Fibroblast of skin of scalp (primary cell): ENCODE results near the gene MAPK13. TPM values are rescaled to one million over a fixed set of nuclear protein-coding genes. Genes with fewer than 3 reads are reported as not detected.
"Not testable (repeated sequence)": the region's sequence is repeated elsewhere in the genome, so short reads cannot be mapped to it uniquely, and the experiment has no call there.

Source experiments
- DNase-seq: peaks from one replicate; pipeline ENCODE4 v3.0.0-alpha.2; 2013
- polyA plus RNA-seq, 2 experiments: library from polyadenylated mRNA; unstranded; fragments of 120-200 nt; gene quantifications; one replicate each; pipeline ENCODE4 v1.2.1, GENCODE V29; 2013; ENCODE audit not compliant: insufficient read length in 2 of 2

MAPK13 gene
- polyA plus RNA-seq (2013, experiment 1 of 2; ENCODE audit: insufficient read length) = 1.5 TPM
- polyA plus RNA-seq (2013, experiment 2 of 2; ENCODE audit: insufficient read length) = 1.5 TPM

DNA sequence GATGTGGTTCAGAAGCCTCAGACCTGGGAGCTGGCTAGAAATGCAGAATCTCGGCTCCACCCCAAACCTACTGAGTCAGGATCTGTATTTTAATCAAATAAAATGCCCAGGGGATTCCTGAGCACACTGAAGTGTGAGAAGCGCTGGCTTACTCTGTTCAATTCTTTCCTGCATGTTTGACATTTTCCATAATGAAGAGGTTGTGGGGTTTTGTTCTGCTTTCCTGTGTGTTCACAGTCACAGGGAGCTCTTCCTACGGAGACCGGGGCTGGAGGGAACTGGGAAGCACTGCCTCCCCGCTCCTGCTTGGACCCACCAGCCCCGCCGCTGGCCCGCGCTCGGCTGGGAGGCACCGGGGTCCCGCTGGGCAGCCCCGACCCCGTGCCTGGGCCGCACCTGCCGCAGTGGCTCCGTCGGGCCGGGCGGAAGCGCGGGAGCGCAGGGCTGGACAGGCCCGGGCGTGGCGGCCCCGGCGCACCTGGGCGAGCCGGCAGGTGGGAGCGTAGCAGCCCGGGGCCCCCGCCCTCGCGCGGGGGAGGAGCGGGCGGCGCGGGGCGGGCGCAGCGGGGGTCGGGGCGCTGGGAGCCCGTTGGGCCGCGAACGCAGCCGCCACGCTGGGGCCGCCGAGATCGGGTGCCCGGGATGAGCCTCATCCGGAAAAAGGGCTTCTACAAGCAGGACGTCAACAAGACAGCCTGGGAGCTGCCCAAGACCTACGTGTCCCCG lies at the start of gene MAPK13:
Gene MAPK13, plus strand, starts transcription at position 573 of the 726 bp plus-strand sequence. Its CDS starts 70 bp downstream, at position 643.
- no peak for DNase-seq

DNA sequence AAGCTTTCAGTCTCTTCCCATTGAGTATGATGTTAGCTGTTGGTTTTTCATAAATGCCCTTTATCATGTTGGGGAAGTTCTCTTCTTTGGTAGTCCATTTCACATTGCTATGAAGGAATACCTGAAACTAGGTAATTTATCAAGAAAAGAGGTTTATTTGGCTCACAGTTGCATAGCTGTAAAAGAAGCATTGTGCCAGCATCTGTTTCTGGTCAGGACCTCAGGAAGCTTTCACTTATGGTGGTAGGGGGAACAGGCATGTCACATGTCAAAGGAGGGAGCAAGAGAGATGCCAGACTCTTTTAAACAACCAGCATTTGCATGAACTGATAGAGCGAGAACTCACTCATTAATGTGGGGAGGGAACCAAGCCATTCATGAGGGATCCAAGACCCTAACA lies 48.0 kb upstream of the MAPK13 start:
- DNase-seq = no peak

DNA sequence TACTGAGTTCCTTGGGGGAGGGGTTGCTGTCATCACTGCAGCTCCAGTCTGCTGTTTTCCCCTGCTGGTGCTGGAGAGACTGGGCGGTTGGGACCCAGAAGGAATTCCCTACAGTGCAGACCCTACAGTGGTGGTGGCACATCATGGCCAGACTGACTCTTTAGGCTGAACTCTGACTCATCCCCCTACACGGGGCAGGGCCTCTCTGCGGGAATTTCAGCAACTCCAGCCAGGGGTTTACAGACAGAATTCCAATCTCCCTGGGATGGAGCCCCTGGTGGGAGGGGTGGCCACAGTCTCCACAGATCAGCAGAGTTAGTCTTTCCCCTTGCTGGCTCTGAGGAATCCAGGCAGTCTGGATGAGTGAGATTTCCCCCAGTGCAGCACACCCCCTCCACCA lies 46.9 kb upstream of the MAPK13 start:
- peak; percentile 65 for DNase-seq

DNA sequence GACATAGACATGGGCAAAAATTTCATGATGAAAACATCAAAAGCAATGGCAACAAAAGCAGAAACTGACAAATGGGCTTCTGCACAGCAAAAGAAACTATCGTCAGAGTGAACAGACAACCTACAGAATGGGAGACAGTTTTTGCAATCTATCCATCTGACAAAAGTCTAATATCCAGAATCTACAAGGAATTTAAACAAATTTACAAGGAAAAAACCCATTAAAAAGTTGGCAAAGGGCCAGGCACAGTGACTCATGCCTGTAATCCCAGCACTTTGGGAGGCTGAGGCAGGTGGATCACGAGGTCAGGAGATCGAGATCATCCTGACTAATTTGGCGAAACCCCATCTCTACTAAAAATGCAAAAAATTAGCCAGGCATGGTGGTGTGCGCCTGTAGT lies 42.1 kb upstream of the MAPK13 start:
- DNase-seq = not testable (repeated sequence)

DNA sequence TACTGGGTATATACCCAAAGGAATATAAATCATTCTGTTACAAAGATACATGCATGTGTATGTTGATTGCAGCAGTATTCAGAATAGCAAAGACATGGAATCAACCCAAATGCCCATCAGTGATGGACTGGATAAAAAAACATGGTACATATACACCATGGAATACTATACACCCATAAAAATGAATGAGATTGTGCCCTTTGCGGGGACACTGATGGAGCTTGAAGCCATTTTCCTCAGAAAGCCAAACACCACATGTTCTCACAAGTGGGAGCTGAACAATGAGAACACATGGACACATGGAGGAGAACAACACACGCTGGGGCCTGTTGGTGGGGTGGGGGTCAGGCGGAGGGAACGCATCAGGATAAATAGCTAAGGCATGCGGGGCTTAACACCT lies 41.3 kb upstream of the MAPK13 start:
- no peak for DNase-seq

DNA sequence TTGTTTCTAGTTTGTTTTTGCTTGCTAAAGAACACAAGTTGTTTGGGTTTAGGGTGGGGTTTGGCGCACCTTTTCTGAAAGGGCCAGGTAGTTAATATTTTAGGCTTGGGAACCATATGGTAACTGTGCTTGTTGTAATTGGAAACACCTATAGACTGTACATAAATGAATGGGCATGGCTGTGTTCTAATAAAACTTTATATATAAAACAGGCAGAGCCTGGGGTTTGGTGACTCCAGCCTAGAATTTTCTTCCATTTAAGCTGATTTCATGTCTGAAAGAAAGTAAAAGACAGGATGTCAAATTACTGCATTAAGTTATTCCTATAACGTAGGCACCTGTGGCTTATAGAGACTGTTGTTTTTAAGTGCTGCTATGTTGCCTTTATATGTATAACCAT lies 36.1 kb upstream of the MAPK13 start:
- DNase-seq = no peak

DNA sequence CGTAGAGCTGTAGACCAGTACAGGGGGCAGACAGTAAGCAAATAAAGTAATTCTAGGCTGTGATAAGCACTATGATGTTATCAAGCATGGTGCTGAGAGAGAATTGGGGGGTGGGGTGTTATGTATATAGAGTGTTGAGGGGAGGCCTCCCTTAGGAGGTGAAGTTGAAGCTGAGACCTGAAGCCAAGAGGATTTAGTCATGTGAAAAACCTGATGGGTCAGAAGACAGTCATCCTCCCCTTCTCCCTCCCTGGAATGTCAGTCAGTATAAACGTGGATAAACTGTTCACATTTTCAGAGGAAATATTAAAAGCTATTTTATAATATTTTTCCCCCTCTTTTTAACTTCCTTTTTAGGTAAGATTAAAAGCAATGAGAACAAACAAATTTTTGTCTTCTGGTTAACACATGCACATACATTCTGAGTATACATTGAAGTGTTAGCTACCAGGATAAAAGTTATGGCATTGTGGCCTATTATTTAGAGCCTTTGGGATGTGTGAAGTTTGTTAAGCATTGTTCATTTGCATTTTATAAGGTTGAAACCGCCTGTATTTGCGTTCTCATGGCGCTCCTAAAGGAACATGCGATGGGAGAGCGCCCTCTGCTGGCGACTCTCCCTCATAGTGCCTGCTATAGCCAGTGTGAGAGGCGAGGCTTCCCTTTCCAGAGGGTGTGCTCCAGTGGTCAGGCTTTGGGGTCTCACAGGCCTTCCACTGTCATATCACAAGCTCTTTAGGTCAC lies 35.4 kb upstream of the MAPK13 start:
- peak; percentile 74 for DNase-seq

DNA sequence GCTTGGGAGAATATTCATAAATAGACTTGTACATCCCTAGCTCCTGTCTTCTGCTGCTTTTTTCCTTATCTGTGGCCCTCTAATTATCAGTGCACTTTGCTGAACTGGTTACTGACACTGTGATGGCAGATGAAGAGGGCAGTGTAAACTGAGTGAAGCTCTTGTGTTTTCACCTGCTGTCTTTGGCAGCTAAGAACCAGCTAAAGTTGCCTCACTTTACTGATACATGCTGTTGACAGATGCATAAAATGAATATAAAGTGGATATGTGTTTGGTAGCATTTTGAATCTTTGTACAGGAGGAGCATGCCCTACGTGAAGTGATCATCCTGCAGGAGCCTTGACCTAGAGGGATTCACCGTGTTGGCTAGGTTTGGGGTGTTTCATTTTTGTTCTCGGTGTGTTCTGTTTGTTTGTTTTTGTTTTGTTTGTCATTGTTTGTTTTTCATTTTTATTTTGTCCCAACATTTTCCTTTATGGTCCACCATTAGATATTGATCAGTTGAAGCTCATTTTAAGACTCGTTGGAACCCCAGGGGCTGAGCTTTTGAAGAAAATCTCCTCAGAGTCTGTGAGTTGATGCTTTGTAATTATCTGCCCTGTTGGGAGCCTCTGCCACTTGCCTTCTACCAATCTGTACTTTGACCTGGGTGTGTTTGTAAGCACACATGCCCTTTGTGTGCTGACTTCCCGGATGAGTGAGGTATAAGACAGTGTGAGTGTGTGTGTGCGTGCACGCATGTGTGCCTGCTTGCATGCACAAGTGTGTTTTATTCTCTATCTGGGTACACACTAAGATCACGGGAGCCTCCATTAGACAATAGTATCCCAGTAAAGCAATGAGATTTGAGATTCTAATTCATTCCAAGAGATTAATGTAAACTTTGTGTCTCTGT lies 34.6 kb upstream of the MAPK13 start:
- DNase-seq = no peak

DNA sequence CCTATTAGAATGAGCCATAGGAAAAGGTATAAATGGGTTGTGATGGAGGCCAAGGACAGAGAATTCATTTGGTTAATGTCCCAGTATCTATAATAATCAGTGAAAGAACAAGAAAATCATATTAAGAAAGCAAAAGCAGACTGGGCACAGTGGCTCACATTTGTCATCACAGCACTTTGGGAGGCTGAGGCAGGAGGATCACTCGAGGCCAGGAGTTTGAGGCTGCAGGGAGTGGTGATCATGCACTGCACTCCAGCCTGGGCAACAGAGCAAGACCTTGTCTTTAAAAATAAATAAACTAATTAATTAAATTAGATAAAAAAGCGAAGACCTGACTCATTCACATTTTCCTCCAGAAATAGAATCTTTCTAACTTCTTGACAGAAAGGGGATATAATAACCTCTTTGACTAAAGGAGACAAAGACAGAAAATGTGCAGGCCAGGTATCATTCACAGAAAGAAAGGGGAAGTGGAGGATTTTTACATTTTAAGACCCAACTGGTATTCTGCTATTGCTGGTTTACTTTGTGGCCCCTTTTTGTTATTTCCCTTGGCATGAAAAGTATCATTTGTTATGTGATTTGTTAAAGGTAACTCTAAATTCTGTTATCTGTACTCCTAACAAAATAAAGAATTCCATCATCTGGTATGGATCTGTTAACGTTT lies 31.9 kb upstream of the MAPK13 start:
- no peak for DNase-seq

DNA sequence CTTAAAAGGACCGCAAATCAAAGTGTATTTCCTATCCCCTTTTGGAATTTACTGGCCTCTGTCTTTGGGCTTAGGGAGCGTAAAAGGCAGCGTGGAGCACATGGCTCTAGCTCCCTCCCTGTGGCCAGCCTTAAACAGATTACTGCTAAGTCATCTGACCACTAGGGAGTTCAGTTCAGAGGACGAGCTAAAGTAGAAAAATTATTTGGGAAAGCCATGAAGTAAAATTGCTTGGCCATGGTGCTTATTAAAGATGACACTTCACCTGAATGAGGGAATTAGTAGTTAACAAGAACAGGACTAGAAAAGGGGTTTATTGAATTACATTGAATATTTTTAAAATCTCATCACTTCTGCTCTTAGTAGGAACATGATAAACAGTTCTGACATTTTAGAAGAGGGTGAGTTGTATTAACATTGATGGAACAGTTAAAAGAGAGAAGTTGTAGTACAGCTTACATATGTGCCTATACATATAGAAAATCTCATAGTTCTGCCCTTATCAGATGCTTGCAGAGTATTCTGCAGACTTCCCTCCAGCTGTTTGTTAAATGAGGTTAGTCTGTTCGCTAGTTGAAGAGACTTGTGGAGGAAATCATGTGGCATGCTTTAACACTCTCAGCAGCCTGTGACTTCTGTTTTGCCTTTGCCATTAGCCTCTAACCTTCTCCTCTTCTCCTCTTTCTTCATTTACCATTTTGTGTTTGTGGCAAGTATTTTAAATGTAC lies 31.2 kb upstream of the MAPK13 start:
- no peak for DNase-seq

DNA sequence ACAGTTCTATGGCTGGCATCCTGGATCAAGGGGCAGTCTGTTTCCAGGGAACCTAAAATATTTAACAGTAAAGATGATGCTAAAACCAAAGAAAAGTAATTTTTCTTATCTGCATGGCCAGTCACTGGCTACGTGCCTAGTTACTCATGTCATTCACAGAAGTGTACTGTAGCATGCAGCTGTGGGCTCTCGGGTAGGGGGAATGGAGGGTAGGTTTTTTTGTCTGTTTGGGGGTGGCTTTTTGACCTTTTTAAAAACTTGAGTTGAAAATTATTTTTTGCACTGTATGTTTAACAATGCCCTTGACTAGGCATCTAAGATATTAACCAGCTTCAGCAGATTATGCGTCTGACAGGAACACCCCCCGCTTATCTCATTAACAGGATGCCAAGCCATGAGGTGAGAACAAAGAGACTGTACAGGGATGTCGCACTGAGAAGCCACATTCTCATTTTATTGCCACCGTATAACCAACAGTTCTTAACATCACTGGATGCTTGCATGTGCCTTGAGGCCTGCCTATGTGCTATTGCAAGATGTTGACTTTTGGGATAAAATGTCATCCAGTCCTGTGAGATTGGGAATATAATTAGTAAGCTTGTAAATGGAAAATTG lies 30.3 kb upstream of the MAPK13 start:
- DNase-seq = no peak

DNA sequence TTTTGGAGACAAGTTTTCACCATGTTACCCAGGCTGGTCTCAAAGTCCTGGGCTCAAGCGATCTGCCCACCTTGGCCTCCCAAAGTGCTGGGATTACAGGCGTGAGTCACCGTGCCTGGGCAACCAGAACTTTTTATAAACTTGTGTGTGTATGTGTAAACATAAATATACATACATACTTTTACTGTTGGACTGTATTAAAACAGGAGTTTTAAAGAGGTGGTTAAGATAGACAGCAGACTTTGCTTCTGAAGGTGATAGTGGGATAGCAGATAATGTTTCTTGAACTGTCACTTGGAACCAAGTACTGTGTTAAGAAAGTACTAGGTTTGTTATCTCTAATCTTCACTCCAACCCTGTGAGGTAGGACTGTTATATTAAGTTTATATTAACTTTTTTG lies 28.6 kb upstream of the MAPK13 start:
- DNase-seq = no peak

DNA sequence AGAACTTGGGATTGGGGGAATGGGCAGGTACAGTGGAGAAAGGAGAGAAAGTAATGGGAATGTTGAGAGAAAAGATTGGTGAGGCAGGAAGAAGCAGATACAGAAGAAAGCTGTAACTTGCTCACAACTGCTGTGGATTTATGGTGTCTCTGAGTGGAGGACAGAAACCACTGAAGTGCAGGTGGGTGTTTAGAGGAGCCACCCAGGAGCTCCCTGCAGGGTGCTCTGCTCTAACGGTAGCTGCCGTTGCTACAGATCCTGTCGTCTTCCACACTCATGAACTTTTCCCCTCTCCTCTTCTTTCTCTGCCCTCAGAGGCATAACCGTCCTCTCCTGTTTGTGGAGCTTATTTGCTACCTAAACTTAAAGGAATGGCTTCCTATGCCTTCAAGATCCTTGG lies 27.5 kb upstream of the MAPK13 start:
- DNase-seq = no peak

DNA sequence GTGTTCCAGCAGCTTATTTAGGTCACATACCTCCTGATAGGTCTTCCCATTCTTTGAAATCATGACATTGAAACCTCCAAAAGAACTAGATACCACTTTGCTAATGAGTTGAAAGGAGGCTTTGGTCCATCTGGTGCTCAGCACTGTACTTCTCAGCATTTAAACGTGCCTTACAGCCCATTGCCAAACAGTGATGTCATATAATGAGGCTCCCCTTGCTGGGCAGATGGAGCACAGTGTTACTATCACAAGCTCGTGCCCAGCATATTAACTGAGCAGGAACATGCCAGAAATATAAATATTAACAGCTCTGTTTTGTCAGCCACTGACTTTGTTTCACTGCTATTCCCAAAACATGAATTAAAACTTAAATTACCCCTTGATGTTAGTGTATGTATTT lies 25.5 kb upstream of the MAPK13 start:
- no peak for DNase-seq

DNA sequence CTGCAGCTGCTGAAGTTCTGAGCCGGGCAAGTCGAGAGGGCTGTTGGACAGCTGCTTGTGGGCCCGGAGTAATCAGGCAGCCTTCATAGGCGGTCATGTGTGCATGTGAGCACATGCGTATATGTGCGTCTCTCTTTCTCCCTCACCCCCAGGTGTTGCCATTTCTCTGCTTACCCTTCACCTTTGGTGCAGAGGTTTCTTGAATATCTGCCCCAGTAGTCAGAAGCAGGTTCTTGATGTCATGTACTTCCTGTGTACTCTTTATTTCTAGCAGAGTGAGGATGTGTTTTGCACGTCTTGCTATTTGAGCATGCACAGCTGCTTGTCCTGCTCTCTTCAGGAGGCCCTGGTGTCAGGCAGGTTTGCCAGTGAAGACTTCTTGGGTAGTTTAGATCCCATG lies 21.2 kb upstream of the MAPK13 start:
- no peak for DNase-seq

DNA sequence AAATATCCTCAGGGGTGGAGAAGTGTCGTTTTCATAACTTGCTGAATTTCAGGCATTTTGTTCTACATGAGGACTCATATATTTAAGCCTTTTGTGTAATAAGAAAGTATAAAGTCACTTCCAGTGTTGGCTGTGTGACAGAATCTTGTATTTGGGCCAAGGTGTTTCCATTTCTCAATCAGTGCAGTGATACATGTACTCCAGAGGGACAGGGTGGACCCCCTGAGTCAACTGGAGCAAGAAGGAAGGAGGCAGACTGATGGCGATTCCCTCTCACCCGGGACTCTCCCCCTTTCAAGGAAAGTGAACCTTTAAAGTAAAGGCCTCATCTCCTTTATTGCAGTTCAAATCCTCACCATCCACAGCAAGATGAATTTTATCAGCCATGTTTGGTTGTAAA lies 20.3 kb upstream of the MAPK13 start:
- DNase-seq = no peak

DNA sequence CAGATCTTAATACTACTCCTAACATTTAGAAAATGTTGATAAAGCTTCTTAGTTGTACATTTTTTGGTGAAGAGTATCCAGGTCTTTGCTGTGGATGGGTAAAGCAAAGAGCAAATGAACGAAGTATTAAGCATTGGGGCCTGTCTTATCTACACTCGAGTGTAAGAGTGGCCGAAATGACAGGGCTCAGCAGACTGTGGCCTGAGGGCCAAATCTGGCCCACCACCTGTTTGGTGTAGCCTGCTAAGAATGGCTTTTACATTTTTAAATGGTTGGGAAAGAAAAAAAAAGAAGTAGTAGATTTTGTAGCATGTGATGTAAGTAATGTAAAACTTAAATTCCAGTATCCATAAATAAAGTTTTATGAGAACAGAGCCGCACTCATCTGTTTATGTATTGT lies 19.4 kb upstream of the MAPK13 start:
- no peak for DNase-seq

DNA sequence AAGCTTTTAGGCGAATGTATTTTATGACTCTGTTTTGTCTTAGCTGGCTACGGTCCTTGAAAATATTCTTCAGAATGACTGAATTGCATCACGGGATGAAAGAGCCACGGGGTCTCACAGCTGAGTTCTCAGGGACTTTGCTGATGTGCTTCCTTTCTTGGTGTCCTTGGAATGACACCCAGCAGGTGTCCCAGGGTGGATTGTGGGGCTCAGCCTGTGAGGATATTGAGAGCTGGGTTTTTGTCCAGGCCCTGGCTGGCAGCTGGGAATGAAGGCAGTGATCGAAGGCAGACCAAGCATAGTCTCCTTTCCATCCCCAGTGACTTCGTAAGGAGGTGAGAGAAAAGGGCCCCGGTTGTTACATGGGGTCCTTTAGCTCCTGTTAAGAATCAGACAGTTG lies 18.8 kb upstream of the MAPK13 start:
- DNase-seq = no peak

DNA sequence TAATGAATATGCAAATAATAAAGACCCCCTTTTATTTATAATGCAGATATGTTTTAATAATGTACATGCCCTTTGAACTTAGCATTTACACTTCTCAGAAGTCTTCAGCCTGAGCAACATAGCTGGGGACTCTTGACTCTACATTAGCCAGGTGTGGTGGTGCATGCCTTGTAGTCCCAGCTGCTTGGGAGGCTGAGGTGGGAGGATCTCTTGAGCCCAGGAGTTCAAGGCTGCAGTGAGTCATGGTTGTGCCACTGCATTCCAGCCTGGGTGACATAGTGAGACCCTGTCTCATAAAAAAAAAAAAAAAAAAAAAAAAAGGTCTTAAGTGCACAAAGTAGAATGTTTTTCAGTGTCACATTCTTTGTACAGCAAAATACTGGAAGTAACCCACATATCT lies 17.3 kb upstream of the MAPK13 start:
- DNase-seq = no peak

DNA sequence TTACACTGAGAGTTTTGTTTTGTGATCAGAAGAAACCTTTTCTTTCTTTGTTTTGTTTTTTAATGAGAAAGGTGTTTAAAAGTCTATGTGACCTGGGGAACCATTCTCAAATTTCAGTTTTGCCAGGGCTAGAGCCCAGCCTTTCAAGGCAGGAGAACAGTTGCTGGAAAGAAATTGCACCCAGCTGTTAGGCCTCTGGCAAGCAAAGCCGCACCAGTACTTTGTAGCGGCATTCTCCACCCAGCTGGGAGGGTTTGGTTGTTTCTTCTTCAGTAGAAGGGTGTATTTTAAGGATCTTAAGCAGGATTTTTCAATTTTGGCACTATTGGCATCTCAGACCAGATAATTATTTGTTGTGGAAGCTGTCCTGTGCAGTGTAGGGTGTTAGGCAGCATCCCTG lies 16.6 kb upstream of the MAPK13 start:
- no peak for DNase-seq

DNA sequence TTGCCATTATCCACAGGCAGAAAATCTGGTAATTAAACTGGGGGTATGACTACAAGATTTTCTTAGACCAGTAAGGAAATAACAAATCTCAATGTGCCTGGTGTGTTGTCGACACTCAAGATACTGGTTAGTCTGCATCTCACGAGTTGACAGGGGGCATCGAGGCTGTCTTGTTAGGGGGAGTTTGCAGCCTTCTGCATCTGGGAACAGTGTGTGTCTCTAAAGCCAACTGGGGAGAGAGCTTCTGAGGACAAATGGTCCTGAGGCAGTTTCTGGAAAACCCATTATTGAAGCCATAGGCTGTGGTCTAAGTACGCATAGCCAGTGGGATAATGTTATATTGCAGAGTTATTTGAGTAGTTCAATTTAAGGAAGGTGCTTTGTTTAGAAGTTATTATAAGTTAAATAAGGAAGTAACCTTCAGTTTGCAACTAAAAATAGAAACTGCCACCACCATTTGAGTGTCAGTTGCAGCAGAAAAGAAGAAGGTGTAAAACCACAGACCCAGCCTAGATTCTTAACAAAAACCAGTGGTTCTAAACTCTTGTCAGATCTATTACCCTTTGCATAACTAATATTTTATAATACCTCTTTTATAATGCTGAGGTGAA lies 15.4 kb upstream of the MAPK13 start:
- DNase-seq = no peak
